PFSK-1 (cell line): ENCODE measurements around the gene RAP1GAP.

ENCODE experiments used
- FOXP2 ChIP-seq: optimal IDR thresholded peaks from 2 replicates; pipeline ENCODE3; 2011; ENCODE audit warnings: borderline replicate concordance, control low read depth, inconsistent platforms; ENCODE audit not compliant: insufficient read depth; ENCODE audit errors: extremely low read length, extremely low read depth
- POLR2AphosphoS5 ChIP-seq: IDR thresholded peaks from 2 replicates; pipeline ENCODE4 v1.6.1; 2012; ENCODE audit warnings: low read depth, mild to moderate bottlenecking, control low read depth, low read length, moderate library complexity
- SIN3A ChIP-seq: IDR thresholded peaks from 2 replicates; pipeline ENCODE4 v1.6.1; 2012; ENCODE audit warnings: mild to moderate bottlenecking, low read length, moderate library complexity, borderline replicate concordance; ENCODE audit not compliant: insufficient read depth
- TAF1 ChIP-seq: IDR thresholded peaks from 2 replicates; pipeline ENCODE4 v1.6.1; 2012; ENCODE audit warnings: low read length, control low read depth, borderline replicate concordance; ENCODE audit not compliant: insufficient read depth
- TF ChIP-seq, protein P1 (sequence below), 2 experiments: IDR thresholded peaks; 2 replicates each; pipeline versions ENCODE4 v1.6.1 to v1.8.0; 2011 to 2012; ENCODE audit warnings: low read depth in 2 of 2, low read length in 2 of 2, control low read depth in 1 of 2, inconsistent platforms in 1 of 2, mild to moderate bottlenecking in 1 of 2, moderate library complexity in 1 of 2; ENCODE audit not compliant: insufficient read depth in 1 of 2

Gene RAP1GAP

DNA sequence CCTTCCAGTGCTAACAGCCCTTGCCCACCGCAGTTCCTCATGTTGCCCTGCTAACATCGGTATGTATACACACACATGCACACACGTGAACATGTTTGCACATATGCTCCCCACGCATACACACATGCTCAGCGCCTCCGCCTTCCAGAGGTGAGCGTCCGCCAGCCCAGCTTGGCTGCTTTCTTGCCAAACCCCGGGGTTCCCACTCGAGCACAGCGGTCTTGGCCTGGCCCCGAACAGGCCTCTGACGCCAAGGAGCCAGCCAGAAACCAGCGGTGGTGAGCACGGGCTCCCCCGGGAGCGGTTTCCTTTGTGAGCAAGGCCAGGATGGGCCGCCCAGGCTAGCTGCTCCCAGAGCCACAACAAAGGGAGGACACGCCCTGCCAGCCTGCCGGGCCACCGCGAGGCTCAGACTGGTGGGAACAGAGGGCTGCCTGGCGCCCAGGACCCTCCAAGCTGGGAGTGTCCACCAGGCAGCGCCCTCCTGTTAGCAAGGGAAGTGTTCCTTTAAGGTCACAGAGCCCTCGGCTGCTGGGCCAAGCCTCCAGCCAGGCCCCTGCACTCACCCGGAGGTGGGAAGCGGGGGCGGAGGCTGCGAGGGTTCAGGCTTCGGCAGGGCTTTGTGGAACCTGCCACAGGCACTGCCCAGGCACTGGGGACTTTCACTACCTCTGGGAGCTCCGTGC is 94.5 kb downstream of the RAP1GAP start:
- no peak for TF ChIP-seq SIN3A

DNA sequence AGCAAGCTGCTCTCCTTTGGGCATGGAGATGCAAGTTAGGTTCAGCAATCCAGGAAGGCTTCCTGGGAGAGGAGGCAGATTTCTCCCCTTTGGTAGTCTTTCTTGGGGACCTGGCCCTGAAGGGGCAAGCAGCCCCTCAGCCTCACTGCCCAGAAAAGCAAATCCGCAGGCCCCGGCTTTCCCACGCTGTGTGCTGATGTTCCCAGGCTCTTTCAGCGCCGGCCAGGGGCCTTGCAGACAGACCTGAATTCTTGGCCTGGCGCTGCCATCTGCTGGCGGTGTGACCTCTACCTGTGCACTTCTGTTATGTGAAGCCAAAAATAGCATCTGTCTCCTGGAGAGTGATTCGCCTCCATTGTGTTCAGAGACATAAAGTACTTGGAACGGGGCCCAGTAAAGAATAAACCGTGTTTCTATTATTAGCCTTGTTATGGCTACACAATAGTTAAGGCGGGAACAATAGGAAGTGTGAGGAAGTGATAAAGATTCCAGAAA is 95.1 kb downstream of the RAP1GAP start:
- TF ChIP-seq SIN3A: no peak
- TF ChIP-seq, protein P1, sequence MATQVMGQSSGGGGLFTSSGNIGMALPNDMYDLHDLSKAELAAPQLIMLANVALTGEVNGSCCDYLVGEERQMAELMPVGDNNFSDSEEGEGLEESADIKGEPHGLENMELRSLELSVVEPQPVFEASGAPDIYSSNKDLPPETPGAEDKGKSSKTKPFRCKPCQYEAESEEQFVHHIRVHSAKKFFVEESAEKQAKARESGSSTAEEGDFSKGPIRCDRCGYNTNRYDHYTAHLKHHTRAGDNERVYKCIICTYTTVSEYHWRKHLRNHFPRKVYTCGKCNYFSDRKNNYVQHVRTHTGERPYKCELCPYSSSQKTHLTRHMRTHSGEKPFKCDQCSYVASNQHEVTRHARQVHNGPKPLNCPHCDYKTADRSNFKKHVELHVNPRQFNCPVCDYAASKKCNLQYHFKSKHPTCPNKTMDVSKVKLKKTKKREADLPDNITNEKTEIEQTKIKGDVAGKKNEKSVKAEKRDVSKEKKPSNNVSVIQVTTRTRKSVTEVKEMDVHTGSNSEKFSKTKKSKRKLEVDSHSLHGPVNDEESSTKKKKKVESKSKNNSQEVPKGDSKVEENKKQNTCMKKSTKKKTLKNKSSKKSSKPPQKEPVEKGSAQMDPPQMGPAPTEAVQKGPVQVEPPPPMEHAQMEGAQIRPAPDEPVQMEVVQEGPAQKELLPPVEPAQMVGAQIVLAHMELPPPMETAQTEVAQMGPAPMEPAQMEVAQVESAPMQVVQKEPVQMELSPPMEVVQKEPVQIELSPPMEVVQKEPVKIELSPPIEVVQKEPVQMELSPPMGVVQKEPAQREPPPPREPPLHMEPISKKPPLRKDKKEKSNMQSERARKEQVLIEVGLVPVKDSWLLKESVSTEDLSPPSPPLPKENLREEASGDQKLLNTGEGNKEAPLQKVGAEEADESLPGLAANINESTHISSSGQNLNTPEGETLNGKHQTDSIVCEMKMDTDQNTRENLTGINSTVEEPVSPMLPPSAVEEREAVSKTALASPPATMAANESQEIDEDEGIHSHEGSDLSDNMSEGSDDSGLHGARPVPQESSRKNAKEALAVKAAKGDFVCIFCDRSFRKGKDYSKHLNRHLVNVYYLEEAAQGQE (IDR thresholded peaks at IDR 0.05; ENCODE audit: insufficient read depth in 1 of 2, low read depth in 2 of 2, low read length in 2 of 2): 0 out of 4 replicates have a peak, but pooled peaks of 1 of the 2 experiments have one; percentile 48

DNA sequence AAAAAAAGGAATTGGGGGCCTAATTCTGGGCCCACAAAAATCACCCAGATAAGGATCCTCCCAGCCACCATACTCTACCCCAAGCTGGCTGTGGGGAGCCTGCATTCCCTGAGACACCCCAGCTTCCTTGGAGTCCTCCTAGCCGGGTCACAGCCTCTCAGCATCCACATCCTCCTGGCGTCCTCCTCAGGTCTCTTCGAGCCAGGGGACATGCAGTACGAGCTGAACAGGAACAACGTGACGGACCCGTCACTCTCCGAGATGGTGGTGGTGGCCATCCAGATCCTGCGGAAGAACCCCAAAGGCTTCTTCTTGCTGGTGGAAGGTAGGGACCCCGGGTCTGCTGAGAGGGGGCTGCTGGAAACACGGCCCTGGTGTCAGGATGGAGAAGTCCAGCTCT is 95.7 kb downstream of the RAP1GAP start:
- TF ChIP-seq, protein P1 (IDR thresholded peaks at IDR 0.05; ENCODE audit: insufficient read depth in 1 of 2, low read depth in 2 of 2, low read length in 2 of 2): no peak
- TF ChIP-seq TAF1 (no peak), SIN3A (no peak), POLR2AphosphoS5 (no peak), FOXP2 (no peak)

DNA sequence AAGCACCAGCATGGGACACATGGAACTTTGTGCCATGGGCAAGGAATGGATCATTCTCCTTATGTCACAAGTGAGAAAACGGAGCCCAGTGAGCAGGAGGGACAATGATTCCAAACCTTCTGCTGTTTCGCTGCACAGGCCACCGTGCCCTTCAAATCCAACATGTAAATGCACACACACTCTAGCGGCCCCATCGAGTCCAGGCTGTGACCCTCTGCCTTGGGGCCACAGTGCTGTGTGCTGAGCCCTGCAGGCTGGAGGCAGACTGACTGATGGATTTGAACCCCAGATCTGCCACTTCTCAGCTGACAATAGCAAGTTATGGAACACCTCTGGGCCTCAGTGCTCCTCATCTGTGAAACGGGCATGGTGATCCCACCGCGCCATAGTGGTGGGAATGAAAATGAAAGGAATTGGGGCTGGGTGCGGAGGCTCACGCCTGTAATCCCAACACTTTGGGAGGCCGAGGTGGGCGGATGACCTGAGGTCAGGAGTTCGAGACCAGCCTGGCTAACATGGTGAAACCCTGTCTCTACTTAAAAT is 96.4 kb downstream of the RAP1GAP start:
- no peak for TF ChIP-seq SIN3A
- no peak for TF ChIP-seq POLR2AphosphoS5
- TF ChIP-seq, protein P1 (IDR thresholded peaks at IDR 0.05; ENCODE audit: insufficient read depth in 1 of 2, low read depth in 2 of 2, low read length in 2 of 2): no peak
- no peak for TF ChIP-seq FOXP2
- TF ChIP-seq TAF1: no peak

DNA sequence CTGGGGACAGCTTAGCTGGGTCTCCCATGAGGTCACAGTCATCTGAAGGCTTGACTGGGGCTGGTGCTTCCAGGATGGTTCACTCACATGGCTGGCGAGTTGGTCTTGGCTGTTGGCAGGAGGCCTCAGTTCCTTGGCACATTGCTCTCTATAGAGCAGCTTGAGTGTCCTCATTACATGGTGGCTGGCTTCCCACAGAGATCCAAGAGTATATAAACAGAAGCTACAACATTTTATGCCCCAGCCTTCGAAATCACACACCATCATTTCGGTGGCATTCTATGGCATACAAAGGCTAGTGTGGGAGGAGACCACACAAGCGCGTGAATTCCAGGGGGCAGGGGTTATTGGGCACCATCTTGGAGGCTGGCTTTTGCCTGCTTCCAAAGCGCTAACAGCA is 96.9 kb downstream of the RAP1GAP start:
- TF ChIP-seq FOXP2: no peak
- TF ChIP-seq POLR2AphosphoS5: no peak
- TF ChIP-seq TAF1: no peak

DNA sequence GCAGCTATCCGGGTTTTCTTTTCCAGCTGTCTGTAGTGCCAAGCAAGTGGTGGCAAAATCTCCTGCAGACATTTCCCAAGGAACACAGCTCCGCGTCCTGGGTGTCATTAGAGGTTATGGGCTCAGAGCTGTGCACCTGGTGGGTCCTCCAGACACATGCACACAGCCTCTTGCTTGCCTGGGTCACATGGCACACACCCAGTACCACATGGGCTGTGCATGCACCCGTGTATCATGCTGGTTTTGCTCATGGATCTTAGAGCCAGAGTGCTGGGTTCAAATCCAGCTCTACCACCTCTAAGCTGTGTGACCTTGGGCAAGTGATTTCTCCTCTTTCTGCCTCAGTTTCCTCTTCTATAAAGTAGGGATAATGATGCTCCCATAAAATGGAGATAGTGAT is 98.3 kb downstream of the RAP1GAP start:
- no peak for TF ChIP-seq FOXP2
- TF ChIP-seq TAF1: no peak
- TF ChIP-seq SIN3A: no peak
- TF ChIP-seq, protein P1 (IDR thresholded peaks at IDR 0.05; ENCODE audit: insufficient read depth in 1 of 2, low read depth in 2 of 2, low read length in 2 of 2): no peak
- TF ChIP-seq POLR2AphosphoS5: no peak
